Neural cell (in vitro differentiated cells): ENCODE results near the gene AFAP1. TPM values are rescaled to one million over a fixed set of nuclear protein-coding genes. Genes with fewer than 3 reads are reported as not detected.

Experiments used
- H2AFZ ChIP-seq: fragments of 200-600, 300-800 bp; sonication (generic), shearing (Covaris generic); 2 replicates; pipeline ENCODE4 v1.6.0; 2014; ENCODE audit warnings: low read depth, mild to moderate bottlenecking, antibody characterized with exemption, low read length, moderate library complexity
- H3F3A ChIP-seq: fragments of 200-600 bp; shearing (Covaris generic); 2 replicates; pipeline ENCODE4 v1.6.1; 2016; ENCODE audit warnings: mild to moderate bottlenecking, moderate library complexity, mixed read lengths, antibody characterized with exemption, low read length; ENCODE audit not compliant: insufficient read depth, poor library complexity, severe bottlenecking
- H3K27ac ChIP-seq: fragments of 200-600, 300-800 bp; sonication (generic), shearing (Covaris generic); 2 replicates; pipeline ENCODE4 v1.5.1; 2014; ENCODE audit warnings: mild to moderate bottlenecking, low read length, moderate library complexity
- H3K27me3 ChIP-seq: fragments of 300-800, 200-600 bp; sonication (generic), shearing (Covaris generic); 2 replicates; pipeline ENCODE4 v1.6.0; 2014; ENCODE audit warnings: mild to moderate bottlenecking, low read depth, low read length, moderate library complexity; ENCODE audit not compliant: insufficient read depth
- H3K36me3 ChIP-seq: fragments of 300-800, 200-600 bp; sonication (generic), shearing (Covaris generic); 2 replicates; pipeline ENCODE4 v1.5.1; 2014; ENCODE audit warnings: mild to moderate bottlenecking, antibody characterized with exemption, low read length, moderate library complexity; ENCODE audit not compliant: insufficient read depth
- H3K4me2 ChIP-seq: fragments of 300-800, 200-600 bp; sonication (generic), shearing (Covaris generic); 2 replicates; pipeline ENCODE4 v1.6.0; 2014; ENCODE audit warnings: mild to moderate bottlenecking, low read length
- H3K4me3 ChIP-seq: fragments of 300-800, 200-600 bp; sonication (generic), shearing (Covaris generic); 2 replicates; pipeline ENCODE4 v1.5.1; 2014; ENCODE audit warnings: mild to moderate bottlenecking, low read length, moderate library complexity
- H3K79me2 ChIP-seq: fragments of 200-600 bp; shearing (Covaris generic); replicated peaks from 2 replicates; pipeline ENCODE4 v1.6.0; 2014; ENCODE audit warnings: mild to moderate bottlenecking, low read length, moderate library complexity; ENCODE audit not compliant: insufficient read depth
- H3K9ac ChIP-seq: fragments of 300-800, 200-600 bp; sonication (generic), shearing (Covaris generic); 2 replicates; pipeline ENCODE4 v1.6.1; 2016; ENCODE audit warnings: mild to moderate bottlenecking, low read length, mixed read lengths
- H3K9me2 ChIP-seq: fragments of 200-600 bp; shearing (Covaris generic); 2 replicates; pipeline ENCODE4 v1.6.1; 2016; ENCODE audit warnings: mild to moderate bottlenecking, low read length, mixed read lengths; ENCODE audit not compliant: insufficient read depth
- H3K9me3 ChIP-seq: fragments of 200-600, 300-800 bp; sonication (generic), shearing (Covaris generic); 2 replicates; pipeline ENCODE4 v1.6.1; 2016; ENCODE audit warnings: mild to moderate bottlenecking, mixed run types, low read length, moderate library complexity, mixed read lengths
- H4K20me1 ChIP-seq: fragments of 200-600 bp; shearing (Covaris generic); 2 replicates; pipeline ENCODE4 v1.6.1; 2016; ENCODE audit warnings: mild to moderate bottlenecking, mixed run types; ENCODE audit not compliant: insufficient read depth
- EP300 ChIP-seq: fragments of 450-650 bp; conservative IDR thresholded peaks from 2 replicates; pipeline ENCODE4 v1.6.1; 2014; ENCODE audit warnings: antibody characterized with exemption, mild to moderate bottlenecking, moderate library complexity; ENCODE audit not compliant: poor library complexity, severe bottlenecking
- EZH2 ChIP-seq: fragments of 200-600, 300-800 bp; shearing (Covaris generic), sonication (generic); IDR thresholded peaks from 2 replicates; pipeline ENCODE4 v1.6.1; 2014; ENCODE audit warnings: antibody characterized with exemption, low read length, borderline replicate concordance, mild to moderate bottlenecking; ENCODE audit not compliant: insufficient read depth, poor library complexity, severe bottlenecking
- MXI1 ChIP-seq: fragments of 450-650 bp; conservative IDR thresholded peaks from 2 replicates; pipeline ENCODE4 v1.6.1; 2014; ENCODE audit warnings: antibody characterized with exemption, mild to moderate bottlenecking; ENCODE audit not compliant: poor library complexity, severe bottlenecking
- POLR2AphosphoS5 ChIP-seq: IDR thresholded peaks from 2 replicates; pipeline ENCODE4 v1.6.1; 2012
- RAD21 ChIP-seq: fragments of 450-650 bp; conservative IDR thresholded peaks from 2 replicates; pipeline ENCODE4 v1.6.1; 2014; ENCODE audit warnings: antibody characterized with exemption, mild to moderate bottlenecking, moderate library complexity
- SMC3 ChIP-seq: fragments of 450-650 bp; conservative IDR thresholded peaks from 2 replicates; pipeline ENCODE4 v1.6.1; 2014; ENCODE audit warnings: antibody characterized with exemption, mild to moderate bottlenecking, moderate library complexity; ENCODE audit not compliant: poor library complexity
- TAF1 ChIP-seq: IDR thresholded peaks from 2 replicates; pipeline ENCODE4 v1.6.1; 2012; ENCODE audit warnings: low read depth
- polyA plus RNA-seq: library from polyadenylated mRNA; depleted of rRNA; stranded (reverse); fragments of >200 nt; gene quantifications from 2 replicates; pipeline ENCODE4 v1.2.3, GENCODE V29; 2014
- TF ChIP-seq, protein P1 (sequence below): fragments of 450-650 bp; IDR thresholded peaks from 2 replicates; pipeline ENCODE4 v1.5.1; 2014; ENCODE audit warnings: antibody characterized with exemption, mild to moderate bottlenecking, moderate library complexity; ENCODE audit not compliant: poor library complexity, severe bottlenecking
- TF ChIP-seq, protein P2 (sequence below): IDR thresholded peaks from 2 replicates; pipeline ENCODE4 v1.6.1; 2012; ENCODE audit warnings: borderline replicate concordance

Gene AFAP1
- polyA plus RNA-seq, 1 donor from 2014 or later = 38.9 TPM

DNA sequence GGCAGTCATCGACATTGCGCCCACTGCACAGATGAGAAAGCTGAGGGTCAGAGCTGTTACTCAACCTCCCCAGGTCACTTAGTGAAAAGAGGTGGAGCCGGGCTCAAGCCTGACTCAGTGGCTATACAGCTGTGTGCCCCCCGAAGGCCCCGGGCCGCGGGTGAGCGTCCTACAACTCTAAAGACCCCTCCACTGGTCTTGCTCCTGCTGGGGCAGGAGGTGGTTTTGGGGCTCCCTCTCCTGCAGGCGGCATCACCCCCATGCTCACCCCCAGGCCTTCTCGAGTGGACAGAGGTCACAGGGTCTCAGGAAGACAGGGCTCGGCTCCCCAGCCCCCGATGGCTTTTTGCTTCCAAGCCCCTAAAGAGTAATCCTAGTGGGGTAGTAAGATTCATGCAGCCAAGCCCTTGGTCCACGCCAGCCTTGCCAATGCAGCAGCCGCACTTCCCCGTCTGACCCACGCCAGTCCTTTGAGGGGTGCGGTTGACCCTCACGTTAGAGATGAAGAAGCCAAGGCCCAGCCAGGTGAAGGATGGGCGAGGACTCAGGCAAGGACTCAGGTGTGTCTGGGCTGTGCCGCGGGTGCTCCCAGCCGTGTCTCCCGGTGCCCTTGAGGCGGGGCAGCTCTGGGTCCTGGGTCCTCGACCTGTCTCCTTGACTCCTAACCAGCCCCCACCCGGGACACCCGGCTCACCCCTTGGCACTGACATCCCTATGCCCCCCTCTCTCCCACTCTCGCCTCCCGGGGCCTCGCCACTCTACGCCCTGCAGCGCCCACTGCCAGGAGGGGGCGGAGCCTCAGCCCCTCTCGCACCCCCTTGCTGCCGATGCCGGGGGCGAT, 200.4 kb downstream of the AFAP1 start:
- H3K27me3 ChIP-seq = no peaks in the 10 kb centered on the region
- H2AFZ ChIP-seq = no peak overlapping the region
- no peaks in the 10 kb centered on the region for H3F3A ChIP-seq
- no peak overlapping the region for H3K4me2 ChIP-seq
- H4K20me1 ChIP-seq = no peaks in the 10 kb centered on the region
- H3K9me3 ChIP-seq = no peaks in the 10 kb centered on the region
- H3K27ac ChIP-seq = no peak overlapping the region
- no peak overlapping the region for H3K9ac ChIP-seq
- H3K9me2 ChIP-seq = no peaks in the 10 kb centered on the region
- no peaks in the 10 kb centered on the region for H3K79me2 ChIP-seq
- TF ChIP-seq RAD21 (no peak), MXI1 (no peak), EP300 (no peak)
- no peak overlapping the region for H3K4me3 ChIP-seq
- H3K36me3 ChIP-seq = no peaks in the 10 kb centered on the region

DNA sequence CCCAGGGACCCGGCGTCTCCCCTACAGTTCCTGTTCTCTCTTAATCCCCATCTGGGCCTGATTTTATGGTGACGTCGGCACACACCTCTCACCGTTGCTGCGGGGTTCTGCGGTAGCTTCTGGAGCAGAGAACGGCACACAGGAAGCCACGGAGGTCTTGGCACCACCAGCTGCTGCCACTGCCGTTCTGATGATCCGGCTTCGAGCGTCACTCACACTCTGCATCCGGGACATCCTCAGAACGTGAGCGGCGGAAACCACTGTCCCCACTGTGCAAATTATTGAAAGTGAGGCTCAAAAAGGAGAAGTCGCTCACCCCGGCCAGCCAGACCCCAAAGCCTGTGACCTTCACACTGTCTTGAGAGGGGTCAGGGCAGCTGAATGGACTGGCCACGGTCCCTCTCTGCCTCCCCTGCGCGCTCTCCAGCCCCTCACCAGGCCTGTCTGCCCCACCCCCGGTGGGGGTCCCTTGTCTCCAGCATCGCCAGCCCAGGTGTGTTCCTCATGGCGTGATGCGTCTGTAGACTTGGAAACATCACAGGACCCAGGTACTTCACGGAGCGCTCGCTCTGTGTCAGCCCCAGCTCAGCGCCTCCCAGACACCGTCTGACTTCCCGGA, 201.1 kb downstream of the AFAP1 start:
- H3K79me2 ChIP-seq = no peaks in the 10 kb centered on the region
- no peaks in the 10 kb centered on the region for H3K36me3 ChIP-seq
- TF ChIP-seq EZH2 (no peak), MXI1 (no peak), POLR2AphosphoS5 (no peak), EP300 (no peak), TAF1 (no peak), RAD21 (no peak), SMC3 (no peak)
- TF ChIP-seq, protein P1, sequence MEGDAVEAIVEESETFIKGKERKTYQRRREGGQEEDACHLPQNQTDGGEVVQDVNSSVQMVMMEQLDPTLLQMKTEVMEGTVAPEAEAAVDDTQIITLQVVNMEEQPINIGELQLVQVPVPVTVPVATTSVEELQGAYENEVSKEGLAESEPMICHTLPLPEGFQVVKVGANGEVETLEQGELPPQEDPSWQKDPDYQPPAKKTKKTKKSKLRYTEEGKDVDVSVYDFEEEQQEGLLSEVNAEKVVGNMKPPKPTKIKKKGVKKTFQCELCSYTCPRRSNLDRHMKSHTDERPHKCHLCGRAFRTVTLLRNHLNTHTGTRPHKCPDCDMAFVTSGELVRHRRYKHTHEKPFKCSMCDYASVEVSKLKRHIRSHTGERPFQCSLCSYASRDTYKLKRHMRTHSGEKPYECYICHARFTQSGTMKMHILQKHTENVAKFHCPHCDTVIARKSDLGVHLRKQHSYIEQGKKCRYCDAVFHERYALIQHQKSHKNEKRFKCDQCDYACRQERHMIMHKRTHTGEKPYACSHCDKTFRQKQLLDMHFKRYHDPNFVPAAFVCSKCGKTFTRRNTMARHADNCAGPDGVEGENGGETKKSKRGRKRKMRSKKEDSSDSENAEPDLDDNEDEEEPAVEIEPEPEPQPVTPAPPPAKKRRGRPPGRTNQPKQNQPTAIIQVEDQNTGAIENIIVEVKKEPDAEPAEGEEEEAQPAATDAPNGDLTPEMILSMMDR = no peak
- TF ChIP-seq, protein P2, sequence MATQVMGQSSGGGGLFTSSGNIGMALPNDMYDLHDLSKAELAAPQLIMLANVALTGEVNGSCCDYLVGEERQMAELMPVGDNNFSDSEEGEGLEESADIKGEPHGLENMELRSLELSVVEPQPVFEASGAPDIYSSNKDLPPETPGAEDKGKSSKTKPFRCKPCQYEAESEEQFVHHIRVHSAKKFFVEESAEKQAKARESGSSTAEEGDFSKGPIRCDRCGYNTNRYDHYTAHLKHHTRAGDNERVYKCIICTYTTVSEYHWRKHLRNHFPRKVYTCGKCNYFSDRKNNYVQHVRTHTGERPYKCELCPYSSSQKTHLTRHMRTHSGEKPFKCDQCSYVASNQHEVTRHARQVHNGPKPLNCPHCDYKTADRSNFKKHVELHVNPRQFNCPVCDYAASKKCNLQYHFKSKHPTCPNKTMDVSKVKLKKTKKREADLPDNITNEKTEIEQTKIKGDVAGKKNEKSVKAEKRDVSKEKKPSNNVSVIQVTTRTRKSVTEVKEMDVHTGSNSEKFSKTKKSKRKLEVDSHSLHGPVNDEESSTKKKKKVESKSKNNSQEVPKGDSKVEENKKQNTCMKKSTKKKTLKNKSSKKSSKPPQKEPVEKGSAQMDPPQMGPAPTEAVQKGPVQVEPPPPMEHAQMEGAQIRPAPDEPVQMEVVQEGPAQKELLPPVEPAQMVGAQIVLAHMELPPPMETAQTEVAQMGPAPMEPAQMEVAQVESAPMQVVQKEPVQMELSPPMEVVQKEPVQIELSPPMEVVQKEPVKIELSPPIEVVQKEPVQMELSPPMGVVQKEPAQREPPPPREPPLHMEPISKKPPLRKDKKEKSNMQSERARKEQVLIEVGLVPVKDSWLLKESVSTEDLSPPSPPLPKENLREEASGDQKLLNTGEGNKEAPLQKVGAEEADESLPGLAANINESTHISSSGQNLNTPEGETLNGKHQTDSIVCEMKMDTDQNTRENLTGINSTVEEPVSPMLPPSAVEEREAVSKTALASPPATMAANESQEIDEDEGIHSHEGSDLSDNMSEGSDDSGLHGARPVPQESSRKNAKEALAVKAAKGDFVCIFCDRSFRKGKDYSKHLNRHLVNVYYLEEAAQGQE = no peak
- H3K9me3 ChIP-seq = no peaks in the 10 kb centered on the region
- no peak overlapping the region for H3K4me3 ChIP-seq
- no peak overlapping the region for H2AFZ ChIP-seq
- no peak overlapping the region for H3K4me2 ChIP-seq
- no peak overlapping the region for H3K27ac ChIP-seq
- no peaks in the 10 kb centered on the region for H3F3A ChIP-seq
- no peak overlapping the region for H3K9ac ChIP-seq
- H4K20me1 ChIP-seq = no peaks in the 10 kb centered on the region
- no peaks in the 10 kb centered on the region for H3K27me3 ChIP-seq
- no peaks in the 10 kb centered on the region for H3K9me2 ChIP-seq
